NOMO-1 treated with dmso at 0.1 percent for 144 hours (cell line): ENCODE measurements around the gene TSEN34.
A peak's percentile ranks its signal among the peaks of the same experiment; 100 is the strongest.
"Not testable (repeated sequence)": the region's sequence is repeated elsewhere in the genome, so short reads cannot be mapped to it uniquely, and the experiment has no call there.

ENCODE experiments used
- DNase-seq: peaks from one replicate; lab custom pipeline; 2025; ENCODE audit not compliant: unreplicated experiment; lab: John Stamatoyannopoulos, UW

Gene TSEN34

DNA sequence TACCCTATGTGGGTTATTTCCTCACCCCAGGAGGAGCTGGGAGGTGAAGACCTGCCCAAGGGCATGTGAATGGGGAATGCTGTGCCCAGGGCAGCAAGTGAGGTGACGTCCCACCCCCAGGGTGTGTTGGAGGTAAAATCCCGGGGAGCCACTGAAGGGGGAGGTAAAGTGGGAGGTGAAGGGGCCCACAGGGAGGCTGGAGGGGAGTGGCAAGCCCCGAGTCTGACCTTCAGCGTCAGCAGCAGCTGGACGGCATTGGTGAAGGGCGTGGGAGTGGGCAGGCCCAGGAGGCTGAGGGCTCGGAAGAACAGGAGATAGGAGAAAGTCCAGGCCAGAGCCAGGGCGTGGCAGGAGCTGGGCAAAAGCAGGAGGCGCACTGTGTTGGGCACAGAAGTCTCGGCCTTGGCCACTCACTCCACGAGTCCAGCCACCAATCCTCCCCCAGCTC lies 4.2 kb upstream of the TSEN34 start:
- no peak for DNase-seq

DNA sequence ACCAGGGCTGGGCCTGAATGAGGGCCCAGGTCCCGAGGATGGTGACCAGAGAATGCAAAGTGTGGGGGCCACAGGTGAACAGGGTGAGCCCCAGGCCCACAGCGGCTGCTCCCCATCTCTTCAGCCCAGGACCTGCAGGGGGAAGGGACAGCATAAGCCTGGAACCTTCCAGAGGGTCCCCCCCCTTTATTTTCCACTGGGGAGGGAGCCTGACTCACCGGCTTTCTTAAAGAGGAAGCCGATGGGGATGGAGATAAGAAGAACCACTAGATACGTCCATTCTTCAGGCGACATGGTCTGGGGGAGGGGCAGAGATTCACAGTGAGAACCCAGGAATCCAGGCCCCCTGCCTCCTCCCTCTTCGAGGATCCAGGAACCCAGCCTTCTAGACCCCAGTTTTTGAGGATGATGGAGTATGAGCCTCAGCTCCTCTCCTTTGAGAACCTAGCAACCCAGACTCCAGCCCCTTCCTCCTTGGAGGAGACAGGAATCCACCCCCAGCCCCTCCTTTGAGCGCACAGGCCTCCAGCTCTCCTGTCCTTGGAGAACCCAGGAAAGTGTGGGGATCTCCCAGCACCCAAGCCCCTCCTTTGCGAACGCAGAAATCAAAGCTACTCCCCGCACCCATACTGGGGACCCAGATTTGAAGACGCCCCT lies 2.8 kb upstream of the TSEN34 start:
- DNase-seq: peak; percentile 48

GRCh38 chr19:54189145-54189734 lies 1.9 kb upstream of the TSEN34 start, which contains the start of gene MBOAT7:
Gene MBOAT7, minus strand, starts transcription at chr19:54189580. Its CDS starts 1,072 bp downstream, at chr19:54188508.
- no peak for DNase-seq

DNA sequence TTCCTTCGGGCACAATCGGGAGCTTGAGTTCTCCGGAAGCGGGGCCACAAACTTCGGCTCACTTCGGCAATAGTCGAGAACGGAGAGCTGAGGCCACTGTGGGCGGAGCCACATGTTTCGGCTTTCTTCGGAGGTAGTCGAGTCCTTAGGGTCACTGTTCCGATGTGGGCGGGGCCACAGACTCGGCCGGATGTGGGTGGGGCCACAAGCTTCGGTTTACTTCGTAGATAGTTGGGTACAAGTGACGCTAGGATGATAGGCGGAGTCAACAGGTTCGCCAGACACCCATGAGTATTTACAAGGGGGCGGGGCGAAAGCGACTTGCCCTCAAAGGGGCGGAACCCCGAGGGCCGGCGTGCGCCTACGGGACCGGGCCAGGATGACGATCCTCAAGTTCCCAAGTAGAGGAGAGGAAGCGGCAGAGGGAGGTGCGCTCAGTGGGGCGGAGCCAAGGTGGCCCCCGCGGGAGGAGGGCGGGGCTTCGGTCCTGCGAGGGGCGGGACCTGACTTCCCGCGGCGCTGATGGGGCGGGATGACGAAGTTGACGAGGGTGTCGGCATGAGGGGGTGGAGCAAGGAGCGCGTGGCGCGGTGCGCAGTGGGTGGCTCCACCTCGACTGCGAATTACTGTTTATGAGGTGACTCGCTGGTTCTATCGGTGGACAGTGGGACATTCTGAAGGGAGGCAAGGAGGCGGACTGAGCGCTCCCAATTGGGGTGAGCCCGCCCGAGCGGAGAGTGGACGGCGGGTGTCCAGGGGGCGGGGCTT lies 1.2 kb upstream of the TSEN34 start:
- peak; percentile 100 for DNase-seq

GRCh38 chr19:54190503-54191010 lies 551 bp upstream of the TSEN34 start:
- DNase-seq: peak; percentile 100

GRCh38 chr19:54191811-54192453 lies 824 bp downstream of the TSEN34 start:
- no peak for DNase-seq

GRCh38 chr19:54193011-54193410 lies 1.9 kb downstream of the TSEN34 start:
- no peak for DNase-seq

DNA sequence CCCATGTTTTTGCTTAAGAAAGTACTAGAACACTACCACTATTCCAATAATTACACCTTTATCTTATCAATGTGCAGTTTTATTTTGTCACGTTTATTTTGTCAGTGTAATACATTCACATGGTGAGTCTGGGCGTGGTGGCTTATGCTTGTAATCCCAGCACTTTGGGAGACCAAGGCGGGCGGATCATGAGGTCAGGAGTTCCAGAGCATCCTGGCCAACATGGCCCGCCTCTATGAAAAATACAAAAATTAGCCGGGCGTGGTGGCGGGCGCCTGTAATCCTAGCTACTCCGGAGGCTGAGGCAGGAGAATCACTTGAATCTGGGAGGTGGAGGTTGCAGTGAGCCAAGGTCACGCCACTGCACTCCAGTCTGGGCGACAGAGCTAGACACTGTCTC lies 3.4 kb downstream of the TSEN34 start:
- DNase-seq: not testable (repeated sequence)

DNA sequence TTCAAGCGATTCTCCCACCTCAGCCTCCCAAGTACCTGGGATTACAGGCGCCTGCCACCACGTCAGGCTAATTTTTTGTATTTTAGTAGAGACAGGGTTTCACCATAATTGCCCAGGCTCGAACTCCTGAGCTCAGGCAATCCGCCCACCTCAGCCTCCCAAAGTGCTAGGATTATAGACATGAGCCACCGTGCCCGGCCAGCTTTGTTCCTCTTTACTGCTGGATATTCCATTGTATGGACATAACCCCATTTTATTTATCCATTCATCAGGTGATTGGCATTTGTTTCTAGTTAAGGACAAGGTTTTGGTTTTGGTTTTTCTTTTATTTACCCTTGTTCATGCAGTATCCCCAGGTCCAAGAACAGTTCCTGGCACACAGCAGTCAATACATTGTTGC lies 5.4 kb downstream of the TSEN34 start:
- DNase-seq: no peak

DNA sequence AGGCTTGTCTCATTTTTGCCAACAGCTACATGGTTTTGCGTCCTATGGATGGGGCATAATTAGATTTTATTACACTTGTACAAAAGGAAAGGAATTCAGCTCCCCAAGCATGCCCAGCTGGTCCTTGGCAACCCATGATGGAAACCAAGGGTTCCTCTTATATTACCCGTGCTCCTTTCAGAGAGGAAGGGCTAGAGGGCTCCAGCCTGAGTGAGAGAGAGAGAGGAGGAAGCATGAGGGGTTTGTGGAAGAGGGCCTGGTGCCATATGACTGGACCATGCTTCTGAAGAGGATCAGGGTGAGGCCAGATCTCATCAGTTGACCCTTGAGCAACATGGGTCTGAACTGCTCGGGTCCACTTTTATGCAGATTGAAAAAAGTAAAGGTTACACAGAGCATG lies 6.0 kb downstream of the TSEN34 start:
- no peak for DNase-seq

GRCh38 chr19:54199401-54199800 lies 8.3 kb downstream of the TSEN34 start:
- no peak for DNase-seq

- no peak for DNase-seq
Observed at GRCh38 chr19:54201172-54201701, 10.1 kb downstream of the TSEN34 start.

GRCh38 chr19:54201980-54202379 lies 10.9 kb downstream of the TSEN34 start:
- DNase-seq: no peak

GRCh38 chr19:54203151-54203611 lies 12.1 kb downstream of the TSEN34 start:
- DNase-seq: no peak

DNA sequence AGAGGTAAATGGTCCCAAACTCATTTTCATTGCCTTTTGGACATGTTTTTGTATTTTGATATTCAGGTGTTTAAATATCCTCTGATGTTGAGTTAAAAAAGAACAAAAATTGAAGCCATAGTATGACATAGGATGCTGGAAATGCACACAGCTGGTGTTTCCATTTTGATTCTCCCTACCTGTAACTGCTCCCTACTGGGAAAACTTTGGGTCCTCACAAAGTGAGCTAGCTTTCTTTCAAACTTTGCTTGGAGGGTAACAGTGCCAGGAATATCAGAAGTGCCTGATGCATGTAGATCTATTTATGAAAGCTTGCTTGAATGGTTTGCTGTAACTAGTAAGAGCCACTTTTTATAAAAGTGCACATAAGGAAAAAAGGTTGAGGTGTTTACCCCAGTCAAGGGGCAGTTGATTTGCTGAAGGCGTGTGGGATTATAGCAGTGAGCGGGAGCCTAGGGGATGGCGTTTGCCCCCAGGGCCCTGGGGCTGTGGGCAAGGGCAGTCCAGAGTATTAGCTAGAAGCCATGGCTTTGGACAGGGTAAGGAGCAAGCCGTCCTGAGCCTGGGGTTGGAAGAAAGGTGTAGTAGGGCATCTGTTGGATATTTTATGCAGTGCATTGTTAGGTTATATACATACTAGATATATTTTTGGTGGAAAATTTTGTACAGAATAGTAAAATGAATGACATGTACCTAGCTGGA lies 13.8 kb downstream of the TSEN34 start:
- DNase-seq: no peak

DNA sequence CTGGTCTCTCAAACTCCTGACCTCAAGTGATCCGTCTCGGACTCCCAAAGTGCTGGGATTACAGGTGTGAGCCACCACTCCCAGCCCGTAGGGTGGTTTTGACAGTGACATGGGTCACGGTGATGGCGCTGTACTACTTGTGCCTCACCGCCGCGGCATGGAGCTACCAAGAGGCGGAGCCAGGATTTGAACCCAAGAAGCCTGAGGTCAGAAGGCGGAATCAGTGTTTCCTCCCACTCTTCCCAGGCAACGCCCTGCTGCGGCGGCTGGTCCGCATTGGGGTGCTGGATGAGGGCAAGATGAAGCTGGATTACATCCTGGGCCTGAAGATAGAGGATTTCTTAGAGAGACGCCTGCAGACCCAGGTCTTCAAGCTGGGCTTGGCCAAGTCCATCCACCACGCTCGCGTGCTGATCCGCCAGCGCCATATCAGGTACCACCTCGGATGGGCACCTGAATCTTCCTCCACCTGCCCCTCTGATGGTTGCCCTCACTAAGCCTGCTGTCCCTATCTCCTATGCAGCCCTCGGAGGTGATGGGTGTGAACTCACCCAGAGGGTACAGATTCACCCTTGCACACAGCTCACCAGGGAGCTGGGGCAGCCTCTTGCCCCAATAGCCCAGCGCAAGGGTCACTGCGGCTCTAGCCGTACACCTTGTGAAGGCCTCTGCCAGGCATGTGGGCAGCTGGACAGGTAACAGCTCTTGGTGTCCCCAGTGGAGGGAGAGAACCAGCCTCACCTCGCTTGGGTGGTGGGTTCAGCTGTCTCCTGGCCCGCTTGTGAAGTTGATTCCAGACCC lies 15.1 kb downstream of the TSEN34 start:
- DNase-seq: no peak

DNA sequence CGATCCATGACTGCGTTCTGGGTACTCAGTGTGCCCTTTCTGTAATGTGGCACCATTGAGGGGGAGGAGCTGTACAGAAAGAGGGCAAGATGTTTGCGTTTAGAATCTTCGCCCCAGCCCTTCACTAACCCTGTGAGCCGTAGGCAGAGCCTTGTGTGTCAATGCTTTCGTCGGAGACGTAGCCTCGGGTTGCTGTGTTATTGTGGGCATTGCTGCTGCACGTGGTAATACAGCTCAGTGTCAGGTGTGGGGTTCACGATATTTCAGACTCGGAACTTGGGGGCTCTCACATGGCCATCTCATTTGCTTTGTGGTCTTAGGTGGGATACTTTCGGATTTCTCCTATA lies 15.7 kb downstream of the TSEN34 start:
- DNase-seq: no peak

- DNase-seq: not testable (repeated sequence)
Observed at GRCh38 chr19:54207193-54207592, 16.1 kb downstream of the TSEN34 start.

DNA sequence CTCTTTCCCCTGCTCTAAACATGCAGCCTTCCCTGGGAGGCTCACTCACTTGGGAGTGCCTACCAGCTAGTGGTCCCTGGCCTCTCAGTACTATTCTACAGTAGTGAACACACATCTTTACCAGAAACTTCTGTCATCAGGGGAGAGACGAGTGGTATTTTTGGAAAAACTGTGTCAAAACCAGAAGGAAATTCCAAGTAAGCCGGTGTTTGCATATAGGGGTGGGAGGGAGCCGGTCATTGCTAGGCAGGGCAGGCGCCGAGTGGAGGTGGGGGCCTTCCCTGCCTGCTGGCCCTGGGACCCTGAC lies 16.5 kb downstream of the TSEN34 start:
- DNase-seq: no peak
